K562 (cell line): ENCODE measurements around the gene STK25. TPM values are rescaled to one million over a fixed set of nuclear protein-coding genes. Genes with fewer than 3 reads are reported as not detected.

Source experiments
- ARID4B ChIP-seq: sonication (generic); formaldehyde crosslinking; IDR thresholded peaks from 2 replicates; pipeline ENCODE4 v1.8.0; 2022; ENCODE audit warnings: mild to moderate bottlenecking, missing genetic modification reagents
- ETV6 ChIP-seq, 3 experiments: fragments of 150-350 bp in 1 of 3; sonication (generic) in 1 of 3; formaldehyde crosslinking in 1 of 3; IDR thresholded peaks; 2 replicates each; pipeline versions ENCODE4 v1.6.1 to v1.8.0; 2014 to 2022; ENCODE audit warnings: borderline replicate concordance in 2 of 3, low read depth in 2 of 3, antibody characterized with exemption in 1 of 3, low read length in 1 of 3, mild to moderate bottlenecking in 1 of 3, missing genetic modification reagents in 1 of 3
- FUS ChIP-seq: fragments of 200-400 bp; formaldehyde crosslinking; optimal IDR thresholded peaks from 2 replicates; pipeline ENCODE3; 2017; ENCODE audit warnings: low read depth, low read length
- HDAC8 ChIP-seq: fragments of 450-650 bp; IDR thresholded peaks from 2 replicates; pipeline ENCODE4 v1.6.1; 2016; ENCODE audit warnings: mild to moderate bottlenecking, missing genetic modification characterization, moderate library complexity, missing compliant biosample characterization
- ID3 ChIP-seq, 2 experiments: fragments of 250-450 bp in 1 of 2; fragments of 450-650 bp in 1 of 2; sonication (Bioruptor Pico) in 1 of 2; IDR thresholded peaks; 2 replicates each; pipeline versions ENCODE4 v1.6.1 to v1.8.0; 2016 to 2021; ENCODE audit warnings: mild to moderate bottlenecking in 2 of 2, moderate library complexity in 2 of 2, missing compliant biosample characterization in 1 of 2, missing genetic modification characterization in 1 of 2
- MTA2 ChIP-seq: fragments of 450-650 bp; IDR thresholded peaks from 2 replicates; pipeline ENCODE4 v1.6.1; 2016; ENCODE audit warnings: low read depth
- NR4A1 ChIP-seq, 2 experiments: fragments of 250-450 bp in 1 of 2; fragments of 450-650 bp in 1 of 2; sonication (Bioruptor Pico) in 1 of 2; IDR thresholded peaks; 2 replicates each; pipeline versions ENCODE4 v1.4.0 to v1.6.1; 2016 to 2020; ENCODE audit warnings: mild to moderate bottlenecking in 2 of 2, missing compliant biosample characterization in 1 of 2, missing genetic modification characterization in 1 of 2, moderate library complexity in 1 of 2
- RAD51 ChIP-seq: fragments of 450-650 bp; IDR thresholded peaks from 2 replicates; pipeline ENCODE4 v1.7.1; 2016; ENCODE audit warnings: low read depth, mild to moderate bottlenecking, borderline replicate concordance
- RBBP5 ChIP-seq: fragments of 200-600 bp; sonication (generic); IDR thresholded peaks from 2 replicates; pipeline ENCODE4 v1.6.1; 2012; ENCODE audit warnings: borderline replicate concordance, mild to moderate bottlenecking, low read length, control low read depth, inconsistent platforms; ENCODE audit not compliant: insufficient read depth, poor library complexity, severe bottlenecking
- RFX1 ChIP-seq: fragments of 450-650 bp; IDR thresholded peaks from 2 replicates; pipeline ENCODE4 v1.6.1; 2016; ENCODE audit warnings: mild to moderate bottlenecking, moderate library complexity
- SMARCC2 ChIP-seq: fragments of 450-650 bp; IDR thresholded peaks from 2 replicates; pipeline ENCODE4 v1.6.1; 2017; ENCODE audit warnings: antibody characterized with exemption, moderate library complexity, mild to moderate bottlenecking, low read depth
- ZNF282 ChIP-seq: sonication (generic); formaldehyde crosslinking; IDR thresholded peaks from 2 replicates; pipeline ENCODE4 v1.8.1; 2023; ENCODE audit warnings: missing genetic modification reagents
- polyA plus RNA-seq, 8 experiments: library from polyadenylated mRNA; depleted of rRNA in 4 of 8; stranded (reverse) in 5 of 8; unstranded in 3 of 8; fragments of >200 nt; fragmentation: Nextera tagmentation in 2 of 8; fragmentation: Illumina TruSeq in 1 of 8; extraction: Ambion mirVana in 2 of 8; extraction: Trizol in 1 of 8; gene quantifications; 2 replicates each; pipeline versions ENCODE4 v1.2.1 to v1.2.3, GENCODE V29; 2011 to 2014; ENCODE audit warnings: inconsistent platforms in 1 of 8, missing spikeins in 1 of 8
- total RNA-seq, 7 experiments: library from RNA; depleted of rRNA in 6 of 7; stranded (reverse); fragments of >200 nt in 6 of 7; fragmentation: Illumina TruSeq in 2 of 7; extraction: Trizol in 2 of 7; gene quantifications; 2 replicates each; pipeline versions ENCODE4 v1.2.1 to v1.2.3, GENCODE V29; 2011 to 2021; ENCODE audit warnings: low replicate concordance in 1 of 7
- TF ChIP-seq, protein P1 (sequence below): fragments of 250-450 bp; sonication (Bioruptor Pico); IDR thresholded peaks from 2 replicates; pipeline ENCODE4 v1.9.0; 2021; ENCODE audit warnings: mild to moderate bottlenecking
- TF ChIP-seq, protein P2 (sequence below): sonication (generic); formaldehyde crosslinking; IDR thresholded peaks from 2 replicates; pipeline ENCODE4 v1.8.0; 2022; ENCODE audit warnings: missing genetic modification reagents, mild to moderate bottlenecking, borderline replicate concordance
- TF ChIP-seq, protein P3 (sequence below): sonication (generic); formaldehyde crosslinking; IDR thresholded peaks from 2 replicates; pipeline ENCODE4 v1.9.0; 2022; ENCODE audit warnings: mild to moderate bottlenecking, missing genetic modification reagents

Gene STK25
- total and polyA plus RNA-seq, 9 of the 15 experiments (the other 6 are each of a cell fraction or from before 2014, with no cell fraction given) = 5.4 to 177 (median 116) TPM

DNA sequence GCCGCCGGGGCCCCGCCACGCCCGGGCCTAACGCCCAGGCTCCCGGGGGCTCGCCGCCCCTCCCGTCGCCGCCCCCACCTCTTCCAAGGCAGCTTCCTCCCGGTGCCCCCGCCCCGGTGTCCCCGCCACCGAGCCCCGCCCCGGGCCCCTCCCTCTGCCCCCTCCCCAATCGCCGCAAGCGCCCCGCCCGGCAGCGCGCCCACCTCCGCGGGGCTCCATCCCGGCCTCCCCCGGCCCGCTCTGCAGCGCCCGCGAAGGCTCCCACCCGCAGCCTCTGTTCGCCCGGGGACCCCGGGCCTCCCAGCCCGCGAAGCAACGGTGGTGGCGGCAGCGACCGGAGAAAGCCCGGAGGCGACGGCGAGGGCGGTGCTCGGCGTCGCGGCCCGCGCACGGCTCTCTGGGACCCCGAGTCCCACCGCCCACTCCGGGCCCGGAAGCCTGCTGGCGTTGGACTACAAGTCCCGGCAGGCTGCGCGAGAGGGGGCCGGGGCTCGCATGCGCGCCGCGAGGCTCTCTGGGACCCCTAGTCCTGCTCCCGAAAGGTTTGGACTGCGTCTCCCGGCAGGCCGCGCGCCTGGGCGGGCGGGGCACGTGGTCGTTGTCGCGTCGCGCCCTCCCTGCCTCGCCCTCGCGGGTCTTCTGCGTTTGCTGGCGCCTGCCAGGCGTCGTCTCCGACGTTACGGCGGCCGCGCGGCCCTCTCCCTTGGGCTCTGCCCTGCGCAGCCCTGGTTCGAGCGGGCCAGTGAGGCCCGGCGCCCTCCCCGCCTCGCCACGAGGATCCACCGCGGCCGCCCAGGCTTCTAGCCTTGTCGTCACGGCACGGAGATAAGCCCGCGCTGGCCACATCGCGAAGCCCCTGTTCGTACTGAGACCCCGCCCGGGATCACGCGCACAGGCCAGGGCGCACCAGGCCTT lies at the start of gene STK25 (continued):
- no peak for TF ChIP-seq ID3 (CRISPR knock-in tag; IDR thresholded peaks at IDR 0.05)
- TF ChIP-seq ID3 (tag; IDR thresholded peaks at IDR 0.05) = peak; percentile 93
- 0 out of 2 replicates have a peak, but pooled peaks have one; percentile 35 for TF ChIP-seq NR4A1 (CRISPR knock-in tag; IDR thresholded peaks at IDR 0.05)
- TF ChIP-seq NR4A1 (tag; IDR thresholded peaks at IDR 0.05) = peak; percentile 88
- TF ChIP-seq FUS = peak; percentile 76
- peak; percentile 67; the same call in 1 of the 2 replicates for TF ChIP-seq ARID4B (CRISPR knock-in tag)
- TF ChIP-seq ETV6 (IDR thresholded peaks at IDR 0.05; ENCODE audit: borderline replicate concordance in 1 of 2, low read depth in 2 of 2, low read length in 1 of 2) = no peak
- peak; percentile 80; the same call in 1 of the 2 replicates for TF ChIP-seq ETV6 (CRISPR knock-in tag; IDR thresholded peaks at IDR 0.05; ENCODE audit: borderline replicate concordance)
- TF ChIP-seq, protein P1, sequence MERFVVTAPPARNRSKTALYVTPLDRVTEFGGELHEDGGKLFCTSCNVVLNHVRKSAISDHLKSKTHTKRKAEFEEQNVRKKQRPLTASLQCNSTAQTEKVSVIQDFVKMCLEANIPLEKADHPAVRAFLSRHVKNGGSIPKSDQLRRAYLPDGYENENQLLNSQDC = no peak
- TF ChIP-seq RAD51 = peak; percentile 79
- peak; percentile 60 for TF ChIP-seq RBBP5
- no peak for TF ChIP-seq SMARCC2
- TF ChIP-seq RFX1 = no peak
- TF ChIP-seq HDAC8 (tag) = peak; percentile 86; the same call in 1 of the 2 replicates
- TF ChIP-seq MTA2 = no peak
- TF ChIP-seq, protein P2, sequence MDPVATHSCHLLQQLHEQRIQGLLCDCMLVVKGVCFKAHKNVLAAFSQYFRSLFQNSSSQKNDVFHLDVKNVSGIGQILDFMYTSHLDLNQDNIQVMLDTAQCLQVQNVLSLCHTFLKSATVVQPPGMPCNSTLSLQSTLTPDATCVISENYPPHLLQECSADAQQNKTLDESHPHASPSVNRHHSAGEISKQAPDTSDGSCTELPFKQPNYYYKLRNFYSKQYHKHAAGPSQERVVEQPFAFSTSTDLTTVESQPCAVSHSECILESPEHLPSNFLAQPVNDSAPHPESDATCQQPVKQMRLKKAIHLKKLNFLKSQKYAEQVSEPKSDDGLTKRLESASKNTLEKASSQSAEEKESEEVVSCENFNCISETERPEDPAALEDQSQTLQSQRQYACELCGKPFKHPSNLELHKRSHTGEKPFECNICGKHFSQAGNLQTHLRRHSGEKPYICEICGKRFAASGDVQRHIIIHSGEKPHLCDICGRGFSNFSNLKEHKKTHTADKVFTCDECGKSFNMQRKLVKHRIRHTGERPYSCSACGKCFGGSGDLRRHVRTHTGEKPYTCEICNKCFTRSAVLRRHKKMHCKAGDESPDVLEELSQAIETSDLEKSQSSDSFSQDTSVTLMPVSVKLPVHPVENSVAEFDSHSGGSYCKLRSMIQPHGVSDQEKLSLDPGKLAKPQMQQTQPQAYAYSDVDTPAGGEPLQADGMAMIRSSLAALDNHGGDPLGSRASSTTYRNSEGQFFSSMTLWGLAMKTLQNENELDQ (CRISPR knock-in tag) = peak; percentile 34; the same call in 1 of the 2 replicates
- TF ChIP-seq ZNF282 (CRISPR knock-in tag) = peak; percentile 93; the same call in 1 of the 2 replicates
- TF ChIP-seq, protein P3, sequence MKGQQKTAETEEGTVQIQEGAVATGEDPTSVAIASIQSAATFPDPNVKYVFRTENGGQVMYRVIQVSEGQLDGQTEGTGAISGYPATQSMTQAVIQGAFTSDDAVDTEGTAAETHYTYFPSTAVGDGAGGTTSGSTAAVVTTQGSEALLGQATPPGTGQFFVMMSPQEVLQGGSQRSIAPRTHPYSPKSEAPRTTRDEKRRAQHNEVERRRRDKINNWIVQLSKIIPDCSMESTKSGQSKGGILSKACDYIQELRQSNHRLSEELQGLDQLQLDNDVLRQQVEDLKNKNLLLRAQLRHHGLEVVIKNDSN (CRISPR knock-in tag) = peak; percentile 95
